Mucosa of descending colon (tissue), 3 donors: ENCODE measurements around the gene PDS5A. TPM values are rescaled to one million over a fixed set of nuclear protein-coding genes. Genes with fewer than 3 reads are reported as not detected.
"Not testable (repeated sequence)": the region's sequence is repeated elsewhere in the genome, so short reads cannot be mapped to it uniquely, and the experiment has no call there.

ENCODE experiments used
- ATAC-seq: fragments of 200-7000 bp; cut with Tn5 transposase; one replicate; pipeline ENCODE4 v1.9.1; 2020; ENCODE audit warnings: mild to moderate bottlenecking, moderate library complexity
- DNase-seq, 3 donors: peaks; one replicate each; pipeline ENCODE4 v3.0.0-alpha.2; 2020
- H3K36me3 ChIP-seq: fragments of 200-600 bp; one replicate; pipeline ENCODE4 v1.8.0; 2021; ENCODE audit warnings: low read depth, mild to moderate bottlenecking
- H3K4me1 ChIP-seq: fragments of 200-600 bp; one replicate; pipeline ENCODE4 v1.8.0; 2021; ENCODE audit warnings: low read depth, mild to moderate bottlenecking
- H3K4me3 ChIP-seq: fragments of 200-600 bp; one replicate; pipeline ENCODE4 v1.8.0; 2021; ENCODE audit warnings: mild to moderate bottlenecking
- H3K9me3 ChIP-seq: fragments of 200-600 bp; one replicate; pipeline ENCODE4 v1.8.0; 2021; ENCODE audit warnings: mild to moderate bottlenecking
- CTCF ChIP-seq: fragments of 200-600 bp; IDR thresholded peaks from one replicate; pipeline ENCODE4 v1.8.0; 2022; ENCODE audit warnings: antibody characterized with exemption, mild to moderate bottlenecking
- intact Hi-C, 2 donors: fragments of 100-400 bp; cut with DNase I in 1 of 2; cut with micrococcal nuclease in 1 of 2; formaldehyde crosslinking; loops; one replicate each; pipeline versions ENCODE4 v1.11.0 to v1.11.1; 2022; cut with DNase I, micrococcal nuclease
- long read RNA-seq, 2 donors: library from polyadenylated mRNA; unstranded; transcript quantifications; one replicate each; pipeline ENCODE4 v2.0.0, GENCODE V29; 2019 to 2021
- total RNA-seq, 3 donors: library from RNA; stranded (reverse); fragmentation: NEBNext Ultra II Directional in 2 of 3; extraction: Animal tissue kit (Norgen Biotek cat#: 25700) in 2 of 3; gene quantifications; one replicate each; pipeline versions ENCODE4 v1.2.1 to v1.2.4, GENCODE V29; 2021 to 2023
- donor health status: DM: no; HTN: no; CAD: no; lungs with moderate emphysema.
- donor health status: DM: no; HTN: no; CAD: no.
- donor health status: DM: no; HTN: yes; CAD: no.

The PDS5A gene
- total RNA-seq, result 10 to 100 TPM; 53.4 to 68.3 (median 64.7) TPM
- long read RNA-seq, donor 1, full-length matches to known transcripts, result 26 of 40 reads
- long read RNA-seq, donor 1, partial matches to known transcripts, result 6 of 40 reads
- long read RNA-seq, donor 1, other reads (novel, unspliced or antisense), result 8 of 40 reads
- long read RNA-seq, donor 2, result 0 reads

GRCh38 chr4:39977489-39978377, at the start of gene PDS5A:
Gene PDS5A, minus strand, starts transcription at chr4:39977911. Its CDS starts 1,334 bp downstream, at chr4:39976577.
- peak; percentile 86 to 95 (median 93) for DNase-seq
- TF ChIP-seq CTCF, result peak; percentile 94
- peak within 1 kb of the TSS; percentile 78 for H3K4me3 ChIP-seq
- H3K9me3 ChIP-seq, result no peaks in the 10 kb centered on the region
- H3K36me3 ChIP-seq, result no peaks in the 10 kb centered on the region
- intact Hi-C loops, result loop anchor here in 1 of 2 donors (5.0 to 10.0 kb wide), 2 partner anchors 283 to 510 kb away; partner anchors contain the start of gene UBE2K
- ATAC-seq, result peak; percentile 95
- peaks cover 11% of the 10 kb centered on the region for H3K4me1 ChIP-seq

GRCh38 chr4:40024049-40024448, 46.3 kb upstream of the PDS5A start:
- H3K4me1 ChIP-seq, H3K36me3 ChIP-seq, intact Hi-C loops, ATAC-seq, H3K4me3 ChIP-seq, H3K9me3 ChIP-seq, DNase-seq: not testable (repeated sequence)

GRCh38 chr4:40021116-40021515, 43.4 kb upstream of the PDS5A start:
- DNase-seq, H3K36me3 ChIP-seq, intact Hi-C loops, H3K9me3 ChIP-seq, ATAC-seq, H3K4me3 ChIP-seq, H3K4me1 ChIP-seq: not testable (repeated sequence)

- peak in 1 of 3 donors; percentile 49 for DNase-seq
- no peak for TF ChIP-seq CTCF
- H3K9me3 ChIP-seq, result no peaks in the 10 kb centered on the region
- H3K4me3 ChIP-seq, result no peak overlapping the region
- intact Hi-C loops, result no loop called here
- ATAC-seq, result no peak
- H3K4me1 ChIP-seq, result no peaks in the 10 kb centered on the region
- H3K36me3 ChIP-seq, result no peaks in the 10 kb centered on the region
Measured at GRCh38 chr4:40020221-40020620, 42.5 kb upstream of the PDS5A start.

- intact Hi-C loops, result no loop called here
- no peak overlapping the region for H3K4me3 ChIP-seq
- TF ChIP-seq CTCF, result no peak
- H3K4me1 ChIP-seq, result no peaks in the 10 kb centered on the region
- H3K36me3 ChIP-seq, result no peaks in the 10 kb centered on the region
- no peak for ATAC-seq
- DNase-seq, result no peak
- no peaks in the 10 kb centered on the region for H3K9me3 ChIP-seq
Measured at GRCh38 chr4:40016007-40016406, 38.3 kb upstream of the PDS5A start.

- DNase-seq (peak in 1 of 3 donors; percentile 4), ATAC-seq (peak; percentile 37)
- Histone ChIP-seq H3K36me3 (no peaks in the 10 kb centered on the region), H3K9me3 (no peaks in the 10 kb centered on the region), H3K4me1 (no peaks in the 10 kb centered on the region), H3K4me3 (no peak overlapping the region)
- intact Hi-C loops, result no loop called here
- TF ChIP-seq CTCF, result no peak
Measured at GRCh38 chr4:40003986-40004385, 26.3 kb upstream of the PDS5A start.
